HG03354 (cell line): Measurements from ENCODE around the gene GLP2R.

Experiments
- ATAC-seq: cut with Tn5 transposase; IDR thresholded peaks from one replicate; pipeline ENCODE4 v1.9.1; 2021; ENCODE audit warnings: mild to moderate bottlenecking; ENCODE audit not compliant: unreplicated experiment, poor library complexity, severe bottlenecking

GLP2R gene

GRCh38 chr17:9887508-9887907 is 61.8 kb downstream of the GLP2R start:
- no peak for ATAC-seq

- ATAC-seq: no peak
These were observed 64.4 kb downstream of the GLP2R start for GRCh38 chr17:9890124-9890523.

- ATAC-seq: no peak
These were observed 67.8 kb downstream of the GLP2R start for GRCh38 chr17:9893411-9894012.

- ATAC-seq: no peak
These were observed 68.5 kb downstream of the GLP2R start for GRCh38 chr17:9894231-9894630.

- ATAC-seq: no peak
These were observed 70.2 kb downstream of the GLP2R start for GRCh38 chr17:9895923-9896322.

- no peak for ATAC-seq
These were observed 71.7 kb downstream of the GLP2R start for GRCh38 chr17:9897372-9897968.

- ATAC-seq: no peak
These were observed 73.1 kb downstream of the GLP2R start for GRCh38 chr17:9898812-9899211.

- no peak for ATAC-seq
These were observed 73.7 kb downstream of the GLP2R start for GRCh38 chr17:9899280-9900043.

GRCh38 chr17:9900044-9900594 is 74.4 kb downstream of the GLP2R start:
- ATAC-seq: no peak

- ATAC-seq: no peak
These were observed 75.1 kb downstream of the GLP2R start for GRCh38 chr17:9900784-9901183.

GRCh38 chr17:9902120-9902519 is 76.4 kb downstream of the GLP2R start:
- ATAC-seq: no peak

GRCh38 chr17:9904277-9905077 is 78.8 kb downstream of the GLP2R start:
- no peak for ATAC-seq

- no peak for ATAC-seq
These were observed 79.3 kb downstream of the GLP2R start, which contains the start of gene RCVRN for GRCh38 chr17:9905078-9905415. TSS of gene RCVRN (minus strand) at chr17:9905271. CDS start at chr17:9905180, 91 bp downstream.

GRCh38 chr17:9905902-9906301 is 80.2 kb downstream of the GLP2R start:
- no peak for ATAC-seq

- ATAC-seq: no peak
These were observed 80.9 kb downstream of the GLP2R start for GRCh38 chr17:9906616-9907015.

- no peak for ATAC-seq
These were observed 81.4 kb downstream of the GLP2R start for GRCh38 chr17:9907131-9907530.

- ATAC-seq: no peak
These were observed 82.3 kb downstream of the GLP2R start for GRCh38 chr17:9907883-9908648.

- ATAC-seq: no peak
These were observed 82.9 kb downstream of the GLP2R start for GRCh38 chr17:9908649-9909042.

- ATAC-seq: no peak
These were observed 85.4 kb downstream of the GLP2R start for GRCh38 chr17:9911089-9911488.
